HG03108 (cell line): Measurements from ENCODE around the gene FIGNL1.

Experiments used
- ATAC-seq: cut with Tn5 transposase; IDR thresholded peaks from one replicate; pipeline ENCODE4 v1.9.1; 2021; ENCODE audit warnings: moderate library complexity; ENCODE audit not compliant: unreplicated experiment

FIGNL1 gene

GRCh38 chr7:50399635-50400034 is 50.5 kb downstream of the FIGNL1 start:
- no peak for ATAC-seq

GRCh38 chr7:50399206-50399605 is 50.9 kb downstream of the FIGNL1 start:
- no peak for ATAC-seq

GRCh38 chr7:50397971-50398324 is 52.2 kb downstream of the FIGNL1 start:
- ATAC-seq, result no peak

- ATAC-seq, result peak; percentile 72
These were observed 52.7 kb downstream of the FIGNL1 start for GRCh38 chr7:50397320-50397970.

- peak; percentile 5 for ATAC-seq
These were observed 53.3 kb downstream of the FIGNL1 start for GRCh38 chr7:50396856-50397255.

GRCh38 chr7:50394315-50394714 is 55.8 kb downstream of the FIGNL1 start:
- no peak for ATAC-seq
